SK-N-SH (cell line): ENCODE results near the gene WDR53. TPM values are rescaled to one million over a fixed set of nuclear protein-coding genes. Genes with fewer than 3 reads are reported as not detected.

Experiments used
- CTCF ChIA-PET: fragments of 300-600, 350-600 bp; formaldehyde crosslinking; extraction: SDS; loops from one replicate; lab custom pipeline; 2021; lab: Yijun Ruan, JAX
- POLR2A ChIA-PET: fragments of 350-600 bp; sonication (Branson Sonifier 250); formaldehyde crosslinking; extraction: SDS; loops from one replicate; lab custom pipeline; 2020; ENCODE audit warnings: antibody characterized with exemption, inconsistent platforms; lab: Yijun Ruan, JAX
- DNase-seq: peaks from one replicate; pipeline ENCODE4 v3.0.0; 2012
- H2AFZ ChIP-seq: fragments of 200-600 bp; sonication (generic); 2 replicates; pipeline ENCODE4 v1.8.1; 2016; ENCODE audit warnings: antibody characterized with exemption, mild to moderate bottlenecking, low read depth
- H3F3A ChIP-seq: fragments of 200-600 bp; sonication (generic); replicated peaks from 2 replicates; pipeline ENCODE3; 2016; ENCODE audit warnings: antibody characterized with exemption, mild to moderate bottlenecking; ENCODE audit not compliant: insufficient read depth
- H3K27ac ChIP-seq, 2 experiments: fragments of 200-500 bp in 1 of 2; fragments of 200-600 bp in 1 of 2; sonication (Bioruptor generic) in 1 of 2; sonication (generic), shearing (Covaris generic) in 1 of 2; 2 replicates each; pipeline versions ENCODE4 v1.5.1 to v1.6.1; 2014 to 2016; ENCODE audit warnings: low read depth in 2 of 2, inconsistent platforms in 1 of 2, low read length in 1 of 2, mild to moderate bottlenecking in 1 of 2, mixed read lengths in 1 of 2
- H3K27me3 ChIP-seq: fragments of 200-600 bp; sonication (generic), shearing (Covaris generic); 2 replicates; pipeline ENCODE4 v1.6.1; 2016; ENCODE audit warnings: mixed run types; ENCODE audit not compliant: insufficient read depth
- H3K36me3 ChIP-seq, 2 experiments: fragments of 200-500 bp in 1 of 2; fragments of 200-600 bp in 1 of 2; sonication (Bioruptor generic) in 1 of 2; sonication (generic) in 1 of 2; replicated peaks in 1 of 2; 2 replicates each; pipeline versions ENCODE3 to v1.5.1; 2014 to 2016; ENCODE audit warnings: low read length in 1 of 2, mild to moderate bottlenecking in 1 of 2; ENCODE audit not compliant: insufficient read depth in 2 of 2, control insufficient read depth in 1 of 2
- H3K4me1 ChIP-seq, 2 experiments: fragments of 200-500 bp in 1 of 2; fragments of 200-600 bp in 1 of 2; sonication (Bioruptor generic) in 1 of 2; sonication (generic), shearing (Covaris generic) in 1 of 2; 2 replicates each; pipeline versions ENCODE4 v1.5.1 to v1.6.1; 2014 to 2016; ENCODE audit warnings: low read depth in 1 of 2, low read length in 1 of 2, mixed run types in 1 of 2; ENCODE audit not compliant: insufficient read depth in 2 of 2, control insufficient read depth in 1 of 2
- H3K4me2 ChIP-seq: fragments of 200-600 bp; sonication (generic), shearing (Covaris generic); 2 replicates; pipeline ENCODE4 v1.6.1; 2017; ENCODE audit warnings: mixed run types
- H3K4me3 ChIP-seq, 2 experiments: fragments of 200-500 bp in 1 of 2; fragments of 200-600 bp in 1 of 2; sonication (Bioruptor generic) in 1 of 2; sonication (generic), shearing (Covaris generic) in 1 of 2; 2 replicates each; pipeline versions ENCODE4 v1.5.1 to v1.8.1; 2014 to 2016; ENCODE audit warnings: low read depth in 2 of 2, inconsistent platforms in 1 of 2, low read length in 1 of 2, mild to moderate bottlenecking in 1 of 2, mixed read lengths in 1 of 2, moderate library complexity in 1 of 2
- H3K79me2 ChIP-seq: fragments of 200-600 bp; sonication (generic); 2 replicates; pipeline ENCODE4 v1.8.1; 2017; ENCODE audit warnings: mild to moderate bottlenecking; ENCODE audit not compliant: insufficient read depth
- H3K9ac ChIP-seq: fragments of 200-600 bp; sonication (generic); 2 replicates; pipeline ENCODE4 v1.6.1; 2017; ENCODE audit warnings: mixed run types
- H3K9me2 ChIP-seq: fragments of 200-600 bp; sonication (generic); 2 replicates; pipeline ENCODE4 v1.6.1; 2017; ENCODE audit warnings: mixed run types
- H3K9me3 ChIP-seq: fragments of 200-600 bp; sonication (generic); 2 replicates; pipeline ENCODE4 v1.6.1; 2017; ENCODE audit warnings: mixed run types, mild to moderate bottlenecking, moderate library complexity
- H4K20me1 ChIP-seq: fragments of 200-600 bp; sonication (generic); 2 replicates; pipeline ENCODE4 v1.6.1; 2017; ENCODE audit warnings: mild to moderate bottlenecking, mixed run types; ENCODE audit not compliant: insufficient read depth
- CHD2 ChIP-seq: fragments of 150-350 bp; IDR thresholded peaks from 2 replicates; pipeline ENCODE4 v1.6.1; 2018; ENCODE audit warnings: low read length; ENCODE audit not compliant: partially characterized antibody
- ELF1 ChIP-seq: IDR thresholded peaks from 2 replicates; pipeline ENCODE4 v1.4.0; 2012
- EZH2phosphoT487 ChIP-seq: fragments of 200-600 bp; sonication (generic); IDR thresholded peaks from 2 replicates; pipeline ENCODE4 v1.6.1; 2017; ENCODE audit warnings: low read depth, mixed run types, mild to moderate bottlenecking, antibody characterized with exemption, moderate library complexity, borderline replicate concordance
- FOSL2 ChIP-seq: IDR thresholded peaks from 2 replicates; pipeline ENCODE4 v1.4.0; 2012; ENCODE audit warnings: low read depth, mild to moderate bottlenecking, moderate library complexity, borderline replicate concordance
- GABPA ChIP-seq: IDR thresholded peaks from 2 replicates; pipeline ENCODE4 v1.4.0; 2012; ENCODE audit warnings: low read depth, mild to moderate bottlenecking
- JUND ChIP-seq: IDR thresholded peaks from 2 replicates; pipeline ENCODE4 v1.4.0; 2012
- MEF2A ChIP-seq: IDR thresholded peaks from 2 replicates; pipeline ENCODE4 v1.4.0; 2012; ENCODE audit warnings: low read depth, borderline replicate concordance
- MXI1 ChIP-seq: IDR thresholded peaks from 2 replicates; pipeline ENCODE4 v1.6.1; 2012; ENCODE audit warnings: mild to moderate bottlenecking, low read depth, low read length, improper control_type of control experiment
- RAD21 ChIP-seq: IDR thresholded peaks from 2 replicates; pipeline ENCODE4 v1.6.1; 2012; ENCODE audit warnings: mild to moderate bottlenecking, low read length
- RCOR1 ChIP-seq: fragments of 150-350 bp; IDR thresholded peaks from 2 replicates; pipeline ENCODE4 v1.6.1; 2017; ENCODE audit warnings: antibody characterized with exemption, low read length
- RXRA ChIP-seq: IDR thresholded peaks from 2 replicates; pipeline ENCODE4 v1.4.0; 2012; ENCODE audit warnings: low read depth, mild to moderate bottlenecking, borderline replicate concordance
- SIN3A ChIP-seq: IDR thresholded peaks from 2 replicates; pipeline ENCODE4 v1.6.1; 2012; ENCODE audit warnings: low read depth, mild to moderate bottlenecking, low read length, moderate library complexity, borderline replicate concordance
- TAF1 ChIP-seq: IDR thresholded peaks from 2 replicates; pipeline ENCODE4 v1.6.1; 2012; ENCODE audit warnings: low read depth, mild to moderate bottlenecking, low read length, moderate library complexity, borderline replicate concordance
- WGBS: methylation state at CpG from one replicate; pipeline ENCODE4 v1.1.6; 2017; ENCODE audit warnings: low lambda C conversion rate; 5-methylcytosine and 5-hydroxymethylcytosine counted together
- polyA plus RNA-seq, 3 experiments: library from polyadenylated mRNA; depleted of rRNA; stranded (reverse); fragments of >200 nt; gene quantifications; 2 replicates each; pipeline ENCODE4 v1.2.3, GENCODE V29; 2012
- TF ChIP-seq, protein P1 (sequence below): fragments of 150-350 bp; IDR thresholded peaks from 2 replicates; pipeline ENCODE4 v1.6.1; 2017; ENCODE audit warnings: antibody characterized with exemption, low read length, low read depth, borderline replicate concordance
- TF ChIP-seq, protein P2 (sequence below): IDR thresholded peaks from 2 replicates; pipeline ENCODE4; 2012
- TF ChIP-seq, protein P3 (sequence below): IDR thresholded peaks from 2 replicates; pipeline ENCODE4 v1.4.0; 2012; ENCODE audit warnings: low read depth, borderline replicate concordance
- TF ChIP-seq, protein P4 (sequence below): IDR thresholded peaks from 2 replicates; pipeline ENCODE4 v1.4.0; 2012; ENCODE audit warnings: low read depth
- TF ChIP-seq, protein P5 (sequence below): fragments of 200-600 bp; sonication (generic); IDR thresholded peaks from 2 replicates; pipeline ENCODE4 v1.6.1; 2017; ENCODE audit warnings: antibody characterized with exemption, mild to moderate bottlenecking, moderate library complexity
- TF ChIP-seq, protein P6 (sequence below): IDR thresholded peaks from 2 replicates; pipeline ENCODE4 v1.6.1; 2012; ENCODE audit warnings: mild to moderate bottlenecking, low read depth, low read length, moderate library complexity

WDR53 gene
- polyA plus RNA-seq, 1 of the 3 experiments (the other 2 are of a cell fraction), result 7.0 TPM

DNA sequence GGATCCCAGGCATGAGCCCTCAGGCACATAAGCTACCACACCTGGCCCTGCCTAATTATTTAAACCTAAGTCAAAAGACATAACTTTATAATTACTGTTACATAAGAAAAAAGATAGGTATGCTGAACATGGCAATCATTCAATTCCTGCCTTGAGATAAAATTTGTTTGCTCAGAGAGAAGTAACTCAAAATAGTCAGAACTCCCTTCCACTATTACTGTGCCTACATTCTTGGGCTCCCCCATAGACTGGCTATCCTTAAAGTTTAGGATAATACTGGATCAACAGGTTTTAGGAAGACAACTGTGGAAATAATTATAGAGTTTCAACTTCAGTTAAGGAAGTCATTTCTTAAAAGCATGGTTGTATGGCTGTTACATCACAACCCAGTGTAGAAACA, 9.9 kb downstream of the WDR53 start (continued):
- TF ChIP-seq, protein P1, sequence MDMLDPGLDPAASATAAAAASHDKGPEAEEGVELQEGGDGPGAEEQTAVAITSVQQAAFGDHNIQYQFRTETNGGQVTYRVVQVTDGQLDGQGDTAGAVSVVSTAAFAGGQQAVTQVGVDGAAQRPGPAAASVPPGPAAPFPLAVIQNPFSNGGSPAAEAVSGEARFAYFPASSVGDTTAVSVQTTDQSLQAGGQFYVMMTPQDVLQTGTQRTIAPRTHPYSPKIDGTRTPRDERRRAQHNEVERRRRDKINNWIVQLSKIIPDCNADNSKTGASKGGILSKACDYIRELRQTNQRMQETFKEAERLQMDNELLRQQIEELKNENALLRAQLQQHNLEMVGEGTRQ, result no peak
- TF ChIP-seq RAD21, result no peak
- no peak for TF ChIP-seq TAF1

DNA sequence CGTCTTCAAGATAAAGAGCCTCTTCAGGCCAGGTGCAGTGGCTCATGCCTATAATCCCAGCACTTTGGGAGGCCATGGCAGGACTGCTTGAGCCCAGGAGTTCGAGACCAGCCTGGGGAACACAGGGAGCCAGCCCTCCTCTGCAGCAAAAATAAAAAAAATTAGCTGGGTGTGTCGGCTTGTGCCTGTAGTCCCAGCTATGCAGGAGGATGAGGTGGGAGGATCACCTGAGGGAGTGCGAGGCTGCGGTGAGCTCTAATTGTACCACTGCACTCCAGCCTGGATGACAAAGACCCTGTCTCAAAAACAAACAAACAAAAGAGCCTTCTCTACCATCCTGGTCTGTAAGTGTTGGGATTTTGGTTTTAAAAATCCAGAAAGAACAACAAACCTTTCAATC, 11.1 kb downstream of the WDR53 start:
- H3K4me1 ChIP-seq, result no peaks in the 10 kb centered on the region
- H4K20me1 ChIP-seq, result no peaks in the 10 kb centered on the region
- no peaks in the 10 kb centered on the region for H3K9me2 ChIP-seq
- POLR2A ChIA-PET, result no interaction called here
- no peak overlapping the region for H3K4me2 ChIP-seq
- TF ChIP-seq MEF2A (no peak), GABPA (no peak), RAD21 (no peak), CHD2 (no peak), MXI1 (no peak), JUND (no peak), FOSL2 (no peak), RXRA (no peak), SIN3A (no peak), RCOR1 (no peak), EZH2phosphoT487 (no peak), ELF1 (no peak)
- TF ChIP-seq, protein P2, sequence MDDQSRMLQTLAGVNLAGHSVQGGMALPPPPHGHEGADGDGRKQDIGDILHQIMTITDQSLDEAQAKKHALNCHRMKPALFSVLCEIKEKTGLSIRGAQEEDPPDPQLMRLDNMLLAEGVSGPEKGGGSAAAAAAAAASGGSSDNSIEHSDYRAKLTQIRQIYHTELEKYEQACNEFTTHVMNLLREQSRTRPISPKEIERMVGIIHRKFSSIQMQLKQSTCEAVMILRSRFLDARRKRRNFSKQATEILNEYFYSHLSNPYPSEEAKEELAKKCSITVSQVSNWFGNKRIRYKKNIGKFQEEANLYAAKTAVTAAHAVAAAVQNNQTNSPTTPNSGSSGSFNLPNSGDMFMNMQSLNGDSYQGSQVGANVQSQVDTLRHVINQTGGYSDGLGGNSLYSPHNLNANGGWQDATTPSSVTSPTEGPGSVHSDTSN, result no peak
- TF ChIP-seq, protein P3, sequence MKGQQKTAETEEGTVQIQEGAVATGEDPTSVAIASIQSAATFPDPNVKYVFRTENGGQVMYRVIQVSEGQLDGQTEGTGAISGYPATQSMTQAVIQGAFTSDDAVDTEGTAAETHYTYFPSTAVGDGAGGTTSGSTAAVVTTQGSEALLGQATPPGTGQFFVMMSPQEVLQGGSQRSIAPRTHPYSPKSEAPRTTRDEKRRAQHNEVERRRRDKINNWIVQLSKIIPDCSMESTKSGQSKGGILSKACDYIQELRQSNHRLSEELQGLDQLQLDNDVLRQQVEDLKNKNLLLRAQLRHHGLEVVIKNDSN, result no peak
- TF ChIP-seq, protein P4, sequence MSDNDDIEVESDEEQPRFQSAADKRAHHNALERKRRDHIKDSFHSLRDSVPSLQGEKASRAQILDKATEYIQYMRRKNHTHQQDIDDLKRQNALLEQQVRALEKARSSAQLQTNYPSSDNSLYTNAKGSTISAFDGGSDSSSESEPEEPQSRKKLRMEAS, result no peak
- TF ChIP-seq, protein P5, sequence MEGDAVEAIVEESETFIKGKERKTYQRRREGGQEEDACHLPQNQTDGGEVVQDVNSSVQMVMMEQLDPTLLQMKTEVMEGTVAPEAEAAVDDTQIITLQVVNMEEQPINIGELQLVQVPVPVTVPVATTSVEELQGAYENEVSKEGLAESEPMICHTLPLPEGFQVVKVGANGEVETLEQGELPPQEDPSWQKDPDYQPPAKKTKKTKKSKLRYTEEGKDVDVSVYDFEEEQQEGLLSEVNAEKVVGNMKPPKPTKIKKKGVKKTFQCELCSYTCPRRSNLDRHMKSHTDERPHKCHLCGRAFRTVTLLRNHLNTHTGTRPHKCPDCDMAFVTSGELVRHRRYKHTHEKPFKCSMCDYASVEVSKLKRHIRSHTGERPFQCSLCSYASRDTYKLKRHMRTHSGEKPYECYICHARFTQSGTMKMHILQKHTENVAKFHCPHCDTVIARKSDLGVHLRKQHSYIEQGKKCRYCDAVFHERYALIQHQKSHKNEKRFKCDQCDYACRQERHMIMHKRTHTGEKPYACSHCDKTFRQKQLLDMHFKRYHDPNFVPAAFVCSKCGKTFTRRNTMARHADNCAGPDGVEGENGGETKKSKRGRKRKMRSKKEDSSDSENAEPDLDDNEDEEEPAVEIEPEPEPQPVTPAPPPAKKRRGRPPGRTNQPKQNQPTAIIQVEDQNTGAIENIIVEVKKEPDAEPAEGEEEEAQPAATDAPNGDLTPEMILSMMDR, result no peak
- TF ChIP-seq, protein P6, sequence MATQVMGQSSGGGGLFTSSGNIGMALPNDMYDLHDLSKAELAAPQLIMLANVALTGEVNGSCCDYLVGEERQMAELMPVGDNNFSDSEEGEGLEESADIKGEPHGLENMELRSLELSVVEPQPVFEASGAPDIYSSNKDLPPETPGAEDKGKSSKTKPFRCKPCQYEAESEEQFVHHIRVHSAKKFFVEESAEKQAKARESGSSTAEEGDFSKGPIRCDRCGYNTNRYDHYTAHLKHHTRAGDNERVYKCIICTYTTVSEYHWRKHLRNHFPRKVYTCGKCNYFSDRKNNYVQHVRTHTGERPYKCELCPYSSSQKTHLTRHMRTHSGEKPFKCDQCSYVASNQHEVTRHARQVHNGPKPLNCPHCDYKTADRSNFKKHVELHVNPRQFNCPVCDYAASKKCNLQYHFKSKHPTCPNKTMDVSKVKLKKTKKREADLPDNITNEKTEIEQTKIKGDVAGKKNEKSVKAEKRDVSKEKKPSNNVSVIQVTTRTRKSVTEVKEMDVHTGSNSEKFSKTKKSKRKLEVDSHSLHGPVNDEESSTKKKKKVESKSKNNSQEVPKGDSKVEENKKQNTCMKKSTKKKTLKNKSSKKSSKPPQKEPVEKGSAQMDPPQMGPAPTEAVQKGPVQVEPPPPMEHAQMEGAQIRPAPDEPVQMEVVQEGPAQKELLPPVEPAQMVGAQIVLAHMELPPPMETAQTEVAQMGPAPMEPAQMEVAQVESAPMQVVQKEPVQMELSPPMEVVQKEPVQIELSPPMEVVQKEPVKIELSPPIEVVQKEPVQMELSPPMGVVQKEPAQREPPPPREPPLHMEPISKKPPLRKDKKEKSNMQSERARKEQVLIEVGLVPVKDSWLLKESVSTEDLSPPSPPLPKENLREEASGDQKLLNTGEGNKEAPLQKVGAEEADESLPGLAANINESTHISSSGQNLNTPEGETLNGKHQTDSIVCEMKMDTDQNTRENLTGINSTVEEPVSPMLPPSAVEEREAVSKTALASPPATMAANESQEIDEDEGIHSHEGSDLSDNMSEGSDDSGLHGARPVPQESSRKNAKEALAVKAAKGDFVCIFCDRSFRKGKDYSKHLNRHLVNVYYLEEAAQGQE, result no peak
- peaks cover 14% of the 10 kb centered on the region for H3F3A ChIP-seq
- CTCF ChIA-PET, result no interaction called here
- no peak overlapping the region for H2AFZ ChIP-seq
- H3K27me3 ChIP-seq, result no peaks in the 10 kb centered on the region
- H3K27ac ChIP-seq, result no peak overlapping the region
- H3K79me2 ChIP-seq, result peaks cover 10% of the 10 kb centered on the region
- H3K4me3 ChIP-seq, result no peak overlapping the region
- WGBS, result 96% methylated on average over 5 of the region's 5 CpGs
- H3K36me3 ChIP-seq, result peaks cover 14% of the 10 kb centered on the region in 2 experiments
- no peak for DNase-seq
- H3K9ac ChIP-seq, result no peak overlapping the region
- H3K9me3 ChIP-seq, result no peaks in the 10 kb centered on the region
